ENCODE data around the gene WWOX. TPM values are rescaled to one million over a fixed set of nuclear protein-coding genes. Genes with fewer than 3 reads are reported as not detected.

WWOX gene
- total and polyA plus RNA-seq, 2 donors (not counting 3 experiments of a cell fraction or from before 2014, with no cell fraction given) = 6.2 to 12.5 TPM

DNA sequence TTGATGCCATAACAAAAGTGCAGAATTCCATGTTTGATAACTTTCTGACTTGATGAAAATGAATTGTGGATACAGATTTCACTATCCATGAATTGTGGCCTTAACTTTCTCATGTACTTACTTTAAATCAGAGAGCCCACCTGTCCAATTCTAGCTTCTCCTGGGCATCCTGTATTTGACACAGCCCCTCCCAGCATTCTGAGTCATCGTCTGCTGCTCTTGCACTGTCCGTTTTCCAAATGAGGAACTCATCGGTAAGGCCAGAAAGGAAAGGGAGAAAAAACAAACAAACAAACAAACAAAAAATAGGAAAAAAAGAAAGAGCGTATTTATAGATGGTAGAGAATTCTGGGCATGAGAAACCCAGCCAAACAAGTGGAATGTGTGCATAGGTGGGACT is 361.6 kb downstream of the WWOX start:
- ChIA-PET POLR2A (no interaction called here), CTCF (no interaction called here)
- H2AFZ ChIP-seq (ENCODE audit: low read depth, low read length) = no peak overlapping the region
- DNase-seq (ENCODE audit: low read depth, low spot score) (no peak), FAIRE-seq (no peak)
- no peak overlapping the region for H3K4me2 ChIP-seq (ENCODE audit: insufficient read depth, low read length)
- no peak overlapping the region for H3K9ac ChIP-seq (replicated peaks; ENCODE audit: extremely low read depth, insufficient read depth, low read length)
- H3K4me3 ChIP-seq (replicated peaks in 1 of 3; ENCODE audit: insufficient read depth in 1 of 3, low read depth in 1 of 3, low read length in 3 of 3) = no peak overlapping the region
- H4K20me1 ChIP-seq (replicated peaks; ENCODE audit: control insufficient read depth, extremely low read depth, insufficient read depth, low read length) = no peaks in the 10 kb centered on the region
- no peak overlapping the region for H3K27ac ChIP-seq (ENCODE audit: insufficient read depth, low read depth, low read length)
- no peaks in the 10 kb centered on the region for H3K9me1 ChIP-seq (replicated peaks; ENCODE audit: control insufficient read depth, extremely low read depth, insufficient read depth, low read length)
- intact Hi-C loops (cut with micrococcal nuclease) = no loop called here
- BruUV-seq (replicated peaks) = no TSS peak
- dilution Hi-C loops (cut with MboI; ENCODE audit: extremely low pct_ligation_motif_present, low sequenced_read_pairs) = no loop called here
- H3K79me2 ChIP-seq (ENCODE audit: control insufficient read depth, insufficient read depth, low read length) = no peaks in the 10 kb centered on the region
- H3K27me3 ChIP-seq (ENCODE audit: control insufficient read depth in 2 of 2, insufficient read depth in 2 of 2, low read length in 2 of 2) = no peaks in the 10 kb centered on the region
- no peak for TF ChIP-seq GATA2 (IDR thresholded peaks at IDR 0.05; ENCODE audit: insufficient read depth, insufficient read length, low read depth, low read length)
- TF ChIP-seq FOS (IDR thresholded peaks at IDR 0.05; ENCODE audit: borderline replicate concordance, insufficient read depth, low read length) = no peak
- TF ChIP-seq, protein P1, sequence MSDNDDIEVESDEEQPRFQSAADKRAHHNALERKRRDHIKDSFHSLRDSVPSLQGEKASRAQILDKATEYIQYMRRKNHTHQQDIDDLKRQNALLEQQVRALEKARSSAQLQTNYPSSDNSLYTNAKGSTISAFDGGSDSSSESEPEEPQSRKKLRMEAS (IDR thresholded peaks at IDR 0.05; ENCODE audit: insufficient read depth, insufficient read length) = no peak
- no peak for TF ChIP-seq POLR2AphosphoS5 (IDR thresholded peaks at IDR 0.05; ENCODE audit: insufficient read depth, low read depth, low read length)
- TF ChIP-seq, protein P2, sequence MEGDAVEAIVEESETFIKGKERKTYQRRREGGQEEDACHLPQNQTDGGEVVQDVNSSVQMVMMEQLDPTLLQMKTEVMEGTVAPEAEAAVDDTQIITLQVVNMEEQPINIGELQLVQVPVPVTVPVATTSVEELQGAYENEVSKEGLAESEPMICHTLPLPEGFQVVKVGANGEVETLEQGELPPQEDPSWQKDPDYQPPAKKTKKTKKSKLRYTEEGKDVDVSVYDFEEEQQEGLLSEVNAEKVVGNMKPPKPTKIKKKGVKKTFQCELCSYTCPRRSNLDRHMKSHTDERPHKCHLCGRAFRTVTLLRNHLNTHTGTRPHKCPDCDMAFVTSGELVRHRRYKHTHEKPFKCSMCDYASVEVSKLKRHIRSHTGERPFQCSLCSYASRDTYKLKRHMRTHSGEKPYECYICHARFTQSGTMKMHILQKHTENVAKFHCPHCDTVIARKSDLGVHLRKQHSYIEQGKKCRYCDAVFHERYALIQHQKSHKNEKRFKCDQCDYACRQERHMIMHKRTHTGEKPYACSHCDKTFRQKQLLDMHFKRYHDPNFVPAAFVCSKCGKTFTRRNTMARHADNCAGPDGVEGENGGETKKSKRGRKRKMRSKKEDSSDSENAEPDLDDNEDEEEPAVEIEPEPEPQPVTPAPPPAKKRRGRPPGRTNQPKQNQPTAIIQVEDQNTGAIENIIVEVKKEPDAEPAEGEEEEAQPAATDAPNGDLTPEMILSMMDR (IDR thresholded peaks at IDR 0.05; ENCODE audit: extremely low read depth in 1 of 2, insufficient read depth in 1 of 2, low read depth in 1 of 2, low read length in 2 of 2) = no peak
- TF ChIP-seq JUN (IDR thresholded peaks at IDR 0.05; ENCODE audit: borderline replicate concordance, insufficient read depth, insufficient read length, low read depth) = no peak
- no peak for TF ChIP-seq MYC (IDR thresholded peaks at IDR 0.05; ENCODE audit: low read depth, low read length)
- TF ChIP-seq EZH2 (IDR thresholded peaks at IDR 0.05; ENCODE audit: borderline replicate concordance, low read depth, low read length, severe bottlenecking) = no peak
- no peak for TF ChIP-seq POLR2A (IDR thresholded peaks at IDR 0.05; ENCODE audit: low read depth, low read length)
- H3K9me3 ChIP-seq (replicated peaks; ENCODE audit: control insufficient read depth, insufficient read depth, low read length) = peaks cover 7% of the 10 kb centered on the region
- H3K4me1 ChIP-seq (ENCODE audit: control insufficient read depth, extremely low read depth, insufficient read depth, low read length) = no peaks in the 10 kb centered on the region
- no peaks in the 10 kb centered on the region for H3K36me3 ChIP-seq (ENCODE audit: control insufficient read depth in 2 of 2, extremely low read depth in 1 of 2, insufficient read depth in 2 of 2, low read length in 2 of 2)
